PC-3 (cell line): ENCODE results near the gene SULT1E1.

ENCODE experiments used
- EZH2 ChIP-seq: fragments of 300-600 bp; sonication (generic); IDR thresholded peaks from one replicate; pipeline ENCODE4 v1.6.1; 2017; ENCODE audit warnings: antibody characterized with exemption, mild to moderate bottlenecking, low read length; ENCODE audit not compliant: unreplicated experiment
- EZH2phosphoT487 ChIP-seq: fragments of 300-600 bp; sonication (generic); IDR thresholded peaks from 2 replicates; pipeline ENCODE4 v1.6.1; 2018; ENCODE audit warnings: mild to moderate bottlenecking, antibody characterized with exemption, low read length, borderline replicate concordance
- TF ChIP-seq, protein P1 (sequence below): fragments of 300-600 bp; sonication (generic); conservative IDR thresholded peaks from 2 replicates; pipeline ENCODE4 v1.5.1; 2017; ENCODE audit warnings: antibody characterized with exemption, low read depth, mild to moderate bottlenecking, low read length

DNA sequence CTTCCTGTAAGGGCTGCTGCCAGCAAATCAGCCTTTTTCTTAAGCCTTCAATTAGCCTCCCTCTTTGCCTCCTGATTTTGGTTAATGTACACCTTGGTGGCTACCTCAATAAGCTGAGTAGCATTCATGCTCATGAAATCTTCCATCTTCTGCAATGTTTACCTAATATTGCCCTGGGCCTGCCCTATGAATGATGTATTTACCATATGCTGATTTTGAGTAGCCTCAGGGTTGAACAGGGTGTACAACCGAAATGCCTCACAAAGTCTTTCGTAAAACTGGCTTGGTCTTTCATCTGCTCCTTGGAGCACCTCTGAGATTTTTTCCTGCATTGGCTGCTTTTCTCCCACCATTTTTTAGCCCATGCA lies 29.8 kb downstream of the SULT1E1 start:
- TF ChIP-seq, protein P1, sequence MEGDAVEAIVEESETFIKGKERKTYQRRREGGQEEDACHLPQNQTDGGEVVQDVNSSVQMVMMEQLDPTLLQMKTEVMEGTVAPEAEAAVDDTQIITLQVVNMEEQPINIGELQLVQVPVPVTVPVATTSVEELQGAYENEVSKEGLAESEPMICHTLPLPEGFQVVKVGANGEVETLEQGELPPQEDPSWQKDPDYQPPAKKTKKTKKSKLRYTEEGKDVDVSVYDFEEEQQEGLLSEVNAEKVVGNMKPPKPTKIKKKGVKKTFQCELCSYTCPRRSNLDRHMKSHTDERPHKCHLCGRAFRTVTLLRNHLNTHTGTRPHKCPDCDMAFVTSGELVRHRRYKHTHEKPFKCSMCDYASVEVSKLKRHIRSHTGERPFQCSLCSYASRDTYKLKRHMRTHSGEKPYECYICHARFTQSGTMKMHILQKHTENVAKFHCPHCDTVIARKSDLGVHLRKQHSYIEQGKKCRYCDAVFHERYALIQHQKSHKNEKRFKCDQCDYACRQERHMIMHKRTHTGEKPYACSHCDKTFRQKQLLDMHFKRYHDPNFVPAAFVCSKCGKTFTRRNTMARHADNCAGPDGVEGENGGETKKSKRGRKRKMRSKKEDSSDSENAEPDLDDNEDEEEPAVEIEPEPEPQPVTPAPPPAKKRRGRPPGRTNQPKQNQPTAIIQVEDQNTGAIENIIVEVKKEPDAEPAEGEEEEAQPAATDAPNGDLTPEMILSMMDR: no peak
- TF ChIP-seq EZH2 (no peak), EZH2phosphoT487 (no peak)
